IMR-90 (cell line): ENCODE data around the gene CCDC12.

ENCODE experiments used
- BHLHE40 ChIP-seq: fragments of 150-350 bp; IDR thresholded peaks from 2 replicates; pipeline ENCODE4 v1.6.1; 2016; ENCODE audit warnings: mild to moderate bottlenecking, low read depth, low read length
- CEBPB ChIP-seq: IDR thresholded peaks from 2 replicates; pipeline ENCODE4 v1.6.1; 2012; ENCODE audit warnings: low read depth, low read length, improper control_type of control experiment
- CTCF ChIP-seq: conservative IDR thresholded peaks from 2 replicates; pipeline ENCODE4 v1.5.1; 2012; ENCODE audit warnings: mild to moderate bottlenecking, low read depth, low read length, improper control_type of control experiment
- FOS ChIP-seq: fragments of 150-350 bp; IDR thresholded peaks from 2 replicates; pipeline ENCODE4 v1.6.1; 2016; ENCODE audit warnings: low read depth, low read length
- MAZ ChIP-seq: IDR thresholded peaks from 2 replicates; pipeline ENCODE4 v1.6.1; 2012; ENCODE audit warnings: low read depth, mild to moderate bottlenecking, low read length, improper control_type of control experiment, moderate library complexity, borderline replicate concordance
- POLR2A ChIP-seq: IDR thresholded peaks from 2 replicates; pipeline ENCODE4 v1.6.1; 2012; ENCODE audit warnings: mild to moderate bottlenecking, low read depth, low read length
- RAD21 ChIP-seq: IDR thresholded peaks from 2 replicates; pipeline ENCODE4 v1.6.1; 2012; ENCODE audit warnings: low read length, improper control_type of control experiment
- SMC3 ChIP-seq: fragments of 150-350 bp; IDR thresholded peaks from 2 replicates; pipeline ENCODE4 v1.6.1; 2016; ENCODE audit warnings: low read depth, mild to moderate bottlenecking, antibody characterized with exemption, low read length, moderate library complexity
- USF2 ChIP-seq: fragments of 150-350 bp; IDR thresholded peaks from 2 replicates; pipeline ENCODE4 v1.6.1; 2017; ENCODE audit warnings: mild to moderate bottlenecking, antibody characterized with exemption, low read length, low read depth

GRCh38 chr3:47014036-47014435 is 37.5 kb upstream of the CCDC12 start:
- TF ChIP-seq RAD21 (no peak), CTCF (no peak), USF2 (no peak), SMC3 (no peak), FOS (no peak), BHLHE40 (no peak), POLR2A (no peak), MAZ (no peak), CEBPB (no peak)
